ENCODE data around the gene MAN2A1. TPM values are rescaled to one million over a fixed set of nuclear protein-coding genes. Genes with fewer than 3 reads are reported as not detected.

The MAN2A1 gene
- total and polyA plus RNA-seq, 12 donors = 11.7 to 123 (median 83.2) TPM

DNA sequence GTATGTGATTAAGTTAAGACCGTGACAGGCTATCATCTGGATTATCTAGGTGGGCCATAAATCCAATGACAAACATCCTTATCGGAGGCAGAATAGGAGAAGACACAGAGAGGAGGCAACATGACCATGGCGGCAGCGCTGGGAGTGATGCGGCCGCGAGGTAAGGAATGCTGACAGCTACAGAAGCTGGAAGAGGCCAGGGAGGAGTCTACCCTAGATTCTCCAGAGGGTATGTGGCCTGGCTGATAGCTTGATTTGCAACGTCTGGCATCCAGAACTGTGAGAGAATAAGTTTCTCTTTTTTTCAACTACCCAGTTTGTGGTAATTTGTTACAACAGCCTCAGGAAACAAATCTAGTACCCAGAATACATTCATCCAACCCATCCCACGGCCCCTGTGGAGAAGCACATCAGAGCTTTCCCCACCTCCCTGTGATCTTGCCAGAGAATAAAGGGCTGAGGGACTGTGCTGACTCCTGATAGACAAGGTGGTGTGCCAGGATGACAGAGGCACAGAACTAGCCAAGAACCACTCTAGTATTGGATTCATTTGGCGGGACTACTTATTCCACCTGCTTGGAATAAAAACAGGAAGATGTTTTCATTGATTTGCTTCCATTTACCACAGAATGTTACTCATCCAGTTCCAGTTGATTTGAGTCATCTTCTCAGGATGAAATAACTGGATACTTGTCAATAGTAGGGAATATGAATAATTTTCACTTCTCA is 187.4 kb downstream of the MAN2A1 start:
- TF ChIP-seq POLR2A (IDR thresholded peaks at IDR 0.05) = no peak
- TF ChIP-seq, protein P1, sequence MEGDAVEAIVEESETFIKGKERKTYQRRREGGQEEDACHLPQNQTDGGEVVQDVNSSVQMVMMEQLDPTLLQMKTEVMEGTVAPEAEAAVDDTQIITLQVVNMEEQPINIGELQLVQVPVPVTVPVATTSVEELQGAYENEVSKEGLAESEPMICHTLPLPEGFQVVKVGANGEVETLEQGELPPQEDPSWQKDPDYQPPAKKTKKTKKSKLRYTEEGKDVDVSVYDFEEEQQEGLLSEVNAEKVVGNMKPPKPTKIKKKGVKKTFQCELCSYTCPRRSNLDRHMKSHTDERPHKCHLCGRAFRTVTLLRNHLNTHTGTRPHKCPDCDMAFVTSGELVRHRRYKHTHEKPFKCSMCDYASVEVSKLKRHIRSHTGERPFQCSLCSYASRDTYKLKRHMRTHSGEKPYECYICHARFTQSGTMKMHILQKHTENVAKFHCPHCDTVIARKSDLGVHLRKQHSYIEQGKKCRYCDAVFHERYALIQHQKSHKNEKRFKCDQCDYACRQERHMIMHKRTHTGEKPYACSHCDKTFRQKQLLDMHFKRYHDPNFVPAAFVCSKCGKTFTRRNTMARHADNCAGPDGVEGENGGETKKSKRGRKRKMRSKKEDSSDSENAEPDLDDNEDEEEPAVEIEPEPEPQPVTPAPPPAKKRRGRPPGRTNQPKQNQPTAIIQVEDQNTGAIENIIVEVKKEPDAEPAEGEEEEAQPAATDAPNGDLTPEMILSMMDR (IDR thresholded peaks at IDR 0.05) = no peak
- no peak overlapping the region for H3K4me3 ChIP-seq
- H3K27ac ChIP-seq = no peak overlapping the region
- WGBS, 4 donors = 85 to 91% (median 89%) methylated on average over 10 of the region's 10 CpGs
- no peaks in the 10 kb centered on the region for H3K9me3 ChIP-seq (replicated peaks in 1 of 3)
- intact Hi-C loops (cut with DNase I) = no loop called here
- H3K36me3 ChIP-seq (replicated peaks in 1 of 2) = no peaks in the 10 kb centered on the region
- H3K27me3 ChIP-seq = no peaks in the 10 kb centered on the region
- H3K4me1 ChIP-seq (replicated peaks in 1 of 2) = no peaks in the 10 kb centered on the region
- no peak for DNase-seq

DNA sequence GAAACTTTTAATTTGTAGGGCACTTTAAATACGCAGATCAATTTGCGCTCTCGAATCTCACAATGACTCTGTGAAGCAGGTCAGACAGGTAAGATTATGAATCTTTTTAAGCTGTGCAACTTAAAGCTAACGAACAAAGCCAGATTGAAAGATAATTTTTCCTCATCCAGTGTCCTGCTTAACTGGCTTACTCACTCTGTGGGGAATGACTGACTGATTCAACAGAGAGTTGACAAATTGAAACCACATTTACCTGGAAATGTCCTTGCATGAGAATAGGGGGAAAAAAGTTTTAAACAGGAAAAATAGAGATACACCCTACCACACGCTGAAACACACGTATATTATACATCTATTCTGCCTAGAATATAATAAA is 187.9 kb downstream of the MAN2A1 start:
- H3K9me3 ChIP-seq (replicated peaks in 1 of 3) = no peaks in the 10 kb centered on the region
- DNase-seq = no peak
- TF ChIP-seq POLR2A (IDR thresholded peaks at IDR 0.05) = no peak
- TF ChIP-seq, protein P1 (IDR thresholded peaks at IDR 0.05) = no peak
- no peaks in the 10 kb centered on the region for H3K4me1 ChIP-seq (replicated peaks in 1 of 2)
- H3K27ac ChIP-seq = no peak overlapping the region
- intact Hi-C loops (cut with DNase I) = no loop called here
- H3K27me3 ChIP-seq = no peaks in the 10 kb centered on the region
- H3K4me3 ChIP-seq = no peak overlapping the region
- 92 to 97% (median 94%) methylated on average over 6 of the region's 6 CpGs for WGBS, 4 donors
- no peaks in the 10 kb centered on the region for H3K36me3 ChIP-seq (replicated peaks in 1 of 2)

DNA sequence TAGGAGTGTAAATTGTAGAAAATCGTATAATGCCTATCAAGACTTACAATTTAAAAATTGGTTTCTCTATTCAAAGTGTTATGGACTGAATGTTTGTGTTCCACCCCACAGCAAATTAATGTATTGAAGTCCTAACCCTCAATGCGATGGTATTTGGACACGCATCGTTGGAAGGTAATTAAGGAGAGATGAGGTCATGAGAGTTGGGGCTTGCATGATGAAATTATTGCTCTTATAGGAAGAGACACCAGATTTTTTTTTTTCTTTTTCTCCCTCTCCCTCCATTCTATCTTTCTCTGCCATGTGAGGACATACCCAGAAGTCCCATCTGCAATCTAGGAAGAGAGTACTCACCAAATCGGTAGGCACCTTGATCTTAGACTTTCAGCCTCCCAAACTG is 189.2 kb downstream of the MAN2A1 start:
- no peak overlapping the region for H3K27ac ChIP-seq
- TF ChIP-seq POLR2A (IDR thresholded peaks at IDR 0.05) = no peak
- TF ChIP-seq, protein P1 (IDR thresholded peaks at IDR 0.05) = no peak
- no peak for DNase-seq
- intact Hi-C loops (cut with DNase I) = no loop called here
- H3K9me3 ChIP-seq (replicated peaks in 1 of 3) = no peaks in the 10 kb centered on the region
- no peaks in the 10 kb centered on the region for H3K27me3 ChIP-seq
- no peak overlapping the region for H3K4me3 ChIP-seq
- H3K4me1 ChIP-seq (replicated peaks in 1 of 2) = no peaks in the 10 kb centered on the region
- H3K36me3 ChIP-seq (replicated peaks in 1 of 2) = no peaks in the 10 kb centered on the region
- WGBS, 4 donors = 89 to 94% (median 92%) methylated on average over 5 of the region's 5 CpGs

DNA sequence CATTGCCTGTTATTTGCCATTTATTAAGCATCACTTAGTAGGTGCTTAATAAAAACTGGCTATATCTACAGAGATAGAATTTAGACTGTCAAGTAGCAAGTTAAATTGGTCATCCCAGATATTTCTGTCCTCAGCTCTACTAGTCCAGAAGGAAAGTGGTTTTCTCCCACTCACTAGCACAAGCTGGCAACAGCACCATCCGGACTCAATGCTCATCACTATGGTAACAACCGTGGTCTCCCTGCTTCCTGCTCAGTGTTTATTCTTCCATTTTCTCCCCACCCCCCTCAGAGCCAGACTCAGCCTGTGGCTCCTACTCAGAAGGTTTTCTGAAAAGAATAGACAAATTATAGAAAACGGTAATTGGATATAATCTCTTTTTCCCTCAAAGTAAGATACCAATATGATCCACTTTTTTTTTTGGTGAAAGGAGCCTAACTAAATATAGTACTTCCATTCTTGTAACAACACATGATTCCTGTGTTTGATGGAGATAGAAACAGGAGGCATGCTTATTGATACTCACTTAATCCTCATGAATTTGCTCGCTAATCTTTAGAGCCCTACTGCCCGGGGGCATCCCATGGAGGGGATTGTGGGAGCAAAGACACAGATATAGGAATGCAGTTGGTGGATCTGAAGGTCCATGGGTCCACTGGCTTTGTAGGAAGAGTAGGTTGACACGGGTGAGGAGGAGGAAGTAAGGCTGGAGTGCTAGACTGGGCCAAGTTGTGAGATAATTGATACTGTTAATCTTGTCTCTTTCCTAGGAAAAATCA is 191.4 kb downstream of the MAN2A1 start:
- Histone ChIP-seq H3K27ac (no peak overlapping the region), H3K4me3 (no peak overlapping the region), H3K4me1 (replicated peaks in 1 of 2) (no peaks in the 10 kb centered on the region), H3K36me3 (replicated peaks in 1 of 2) (no peaks in the 10 kb centered on the region), H3K27me3 (no peaks in the 10 kb centered on the region), H3K9me3 (replicated peaks in 1 of 3) (no peaks in the 10 kb centered on the region)
- WGBS, 4 donors = 76 to 82% (median 79%) methylated on average over 6 of the region's 6 CpGs
- DNase-seq = no peak
- intact Hi-C loops (cut with DNase I) = no loop called here
- TF ChIP-seq, protein P1 (IDR thresholded peaks at IDR 0.05) = no peak
- no peak for TF ChIP-seq POLR2A (IDR thresholded peaks at IDR 0.05)

Data from adrenal gland (tissue), 12 donors.